H9 (cell line): ENCODE measurements around the gene CFAP45. TPM values are rescaled to one million over a fixed set of nuclear protein-coding genes. Genes with fewer than 3 reads are reported as not detected.
A peak's percentile ranks its signal among the peaks of the same experiment; 100 is the strongest.

Source experiments
- DNase-seq: peaks from one replicate; pipeline ENCODE4 v3.0.0-alpha.2; 2017
- H2AFZ ChIP-seq: one replicate; pipeline ENCODE4 v1.6.1; 2013; ENCODE audit warnings: mild to moderate bottlenecking, low read length, control low read depth, moderate library complexity
- H2AK5ac ChIP-seq: 2 replicates; pipeline ENCODE4 v1.6.1; 2013; ENCODE audit warnings: low read length, control low read depth, mixed read lengths; ENCODE audit not compliant: insufficient read length
- H2BK120ac ChIP-seq: one replicate; pipeline ENCODE4 v1.6.1; 2013; ENCODE audit warnings: low read depth, mild to moderate bottlenecking, low read length, control low read depth, inconsistent platforms; ENCODE audit not compliant: poor library complexity, severe bottlenecking
- H2BK12ac ChIP-seq: 2 replicates; pipeline ENCODE4 v1.6.1; 2013; ENCODE audit warnings: low read length, control low read depth, mixed read lengths, low read depth; ENCODE audit not compliant: insufficient read length
- H2BK15ac ChIP-seq: 2 replicates; pipeline ENCODE4 v1.6.1; 2013; ENCODE audit warnings: low read depth, low read length, control low read depth
- H2BK20ac ChIP-seq: one replicate; pipeline ENCODE4 v1.6.1; 2013; ENCODE audit warnings: low read depth, mild to moderate bottlenecking, low read length, control low read depth, inconsistent platforms; ENCODE audit not compliant: poor library complexity, severe bottlenecking
- H2BK5ac ChIP-seq: 2 replicates; pipeline ENCODE4 v1.6.1; 2013; ENCODE audit warnings: low read length, control low read depth, mixed read lengths; ENCODE audit not compliant: insufficient read length
- H3K14ac ChIP-seq: 2 replicates; pipeline ENCODE4 v1.6.1; 2013; ENCODE audit warnings: low read length, control low read depth; ENCODE audit not compliant: insufficient read depth
- H3K18ac ChIP-seq: 2 replicates; pipeline ENCODE4 v1.6.1; 2013; ENCODE audit warnings: low read depth, mild to moderate bottlenecking, mixed read lengths, low read length, control low read depth; ENCODE audit not compliant: insufficient read length
- H3K23ac ChIP-seq: 2 replicates; pipeline ENCODE4 v1.6.1; 2013; ENCODE audit warnings: low read length, control low read depth, mixed read lengths, low read depth; ENCODE audit not compliant: insufficient read length
- H3K23me2 ChIP-seq: 2 replicates; pipeline ENCODE4 v1.6.1; 2013; ENCODE audit warnings: low read depth, mild to moderate bottlenecking, mixed read lengths, low read length, control low read depth; ENCODE audit not compliant: insufficient read length, poor library complexity, severe bottlenecking
- H3K27ac ChIP-seq: 2 replicates; pipeline ENCODE4 v1.5.1; 2013; ENCODE audit warnings: low read length, control low read depth, mixed read lengths, low read depth; ENCODE audit not compliant: insufficient read length
- H3K27me3 ChIP-seq: 2 replicates; pipeline ENCODE4 v1.6.1; 2013; ENCODE audit warnings: low read length, control low read depth, inconsistent platforms; ENCODE audit not compliant: insufficient read depth
- H3K4ac ChIP-seq: 2 replicates; pipeline ENCODE4 v1.6.1; 2013; ENCODE audit warnings: low read depth, mild to moderate bottlenecking, control low read depth, inconsistent platforms, low read length, moderate library complexity
- H3K4me1 ChIP-seq: 2 replicates; pipeline ENCODE4 v1.6.1; 2013; ENCODE audit warnings: low read length, control low read depth, inconsistent platforms; ENCODE audit not compliant: insufficient read depth
- H3K4me2 ChIP-seq: 2 replicates; pipeline ENCODE4 v1.6.1; 2013; ENCODE audit warnings: low read length, control low read depth, mixed read lengths; ENCODE audit not compliant: insufficient read length, insufficient read depth
- H3K56ac ChIP-seq: 2 replicates; pipeline ENCODE4 v1.6.1; 2013; ENCODE audit warnings: low read depth, mild to moderate bottlenecking, mixed read lengths, low read length, control low read depth; ENCODE audit not compliant: insufficient read length
- H3K79me1 ChIP-seq: 2 replicates; pipeline ENCODE4 v1.6.1; 2013; ENCODE audit warnings: low read depth, mild to moderate bottlenecking, moderate library complexity, low read length, control low read depth, inconsistent platforms; ENCODE audit not compliant: insufficient read depth, poor library complexity, severe bottlenecking
- H3K79me2 ChIP-seq: 2 replicates; pipeline ENCODE4 v1.6.1; 2013; ENCODE audit warnings: low read length, control low read depth, inconsistent platforms; ENCODE audit not compliant: insufficient read depth
- H3K9ac ChIP-seq: 2 replicates; pipeline ENCODE4 v1.6.1; 2013; ENCODE audit warnings: low read length, control low read depth, mixed read lengths; ENCODE audit not compliant: insufficient read length; ENCODE audit errors: extremely low read depth
- H3K9me3 ChIP-seq: one replicate; pipeline ENCODE4 v1.6.1; 2013; ENCODE audit warnings: low read depth, low read length, inconsistent platforms; ENCODE audit not compliant: control insufficient read depth
- H3T11ph ChIP-seq: one replicate; pipeline ENCODE4 v1.6.1; 2013; ENCODE audit warnings: mild to moderate bottlenecking, low read length, control low read depth, inconsistent platforms
- H4K20me1 ChIP-seq: one replicate; pipeline ENCODE4 v1.6.1; 2013; ENCODE audit not compliant: control insufficient read depth, insufficient read length, insufficient read depth
- H4K5ac ChIP-seq: 2 replicates; pipeline ENCODE4 v1.6.1; 2013; ENCODE audit warnings: low read depth, mild to moderate bottlenecking, mixed read lengths, low read length, control low read depth; ENCODE audit not compliant: insufficient read length
- H4K8ac ChIP-seq: replicated peaks from 2 replicates; pipeline ENCODE4 v1.6.1; 2013; ENCODE audit warnings: low read length, control low read depth, mixed read lengths, low read depth; ENCODE audit not compliant: insufficient read length
- H4K91ac ChIP-seq: 2 replicates; pipeline ENCODE4 v1.6.1; 2013; ENCODE audit warnings: low read depth, mild to moderate bottlenecking, moderate library complexity, mixed read lengths, low read length, control low read depth; ENCODE audit not compliant: insufficient read length
- H3K27ac Mint-ChIP-seq, 3 experiments: 2 replicates in 2 of 3; 3 replicates in 1 of 3; pipeline ENCODE4 v1.8.0; 2020 to 2021; ENCODE audit warnings: mixed read lengths in 3 of 3, mild to moderate bottlenecking in 1 of 3, moderate library complexity in 1 of 3
- H3K27me3 Mint-ChIP-seq: 2 replicates; pipeline ENCODE4 v1.8.0; 2021; ENCODE audit warnings: low read depth, mild to moderate bottlenecking, moderate library complexity, mixed read lengths
- H3K36me3 Mint-ChIP-seq, 3 experiments: 2 replicates in 2 of 3; 3 replicates in 1 of 3; pipeline ENCODE4 v1.8.0; 2020 to 2021; ENCODE audit warnings: low read depth in 3 of 3, mixed read lengths in 3 of 3; ENCODE audit not compliant: insufficient read depth in 1 of 3
- H3K4me1 Mint-ChIP-seq, 2 experiments: 2 replicates each; pipeline ENCODE4 v1.8.0; 2020; ENCODE audit warnings: mixed read lengths in 2 of 2
- H3K4me3 Mint-ChIP-seq, 2 experiments: 2 replicates in 1 of 2; 3 replicates in 1 of 2; pipeline ENCODE4 v1.8.0; 2020 to 2021; ENCODE audit warnings: mild to moderate bottlenecking in 2 of 2, mixed read lengths in 2 of 2, moderate library complexity in 1 of 2
- H3K9me3 Mint-ChIP-seq, 2 experiments: 2 replicates in 1 of 2; 3 replicates in 1 of 2; pipeline ENCODE4 v1.8.0; 2020; ENCODE audit warnings: mild to moderate bottlenecking in 2 of 2, mixed read lengths in 2 of 2, moderate library complexity in 1 of 2
- CTCF ChIP-seq: fragments of 200-600 bp; sonication (generic); conservative IDR thresholded peaks from 3 replicates; pipeline ENCODE4 v1.8.0; 2021; ENCODE audit warnings: antibody characterized with exemption, mild to moderate bottlenecking
- WGBS: extraction: QIAGEN DNeasy Blood & Tissue Kit; methylation state at CpG from one replicate; pipeline ENCODE4 v1.1.7; 2013; ENCODE audit warnings: missing lambda C conversion rate, low lambda C conversion rate, mixed read lengths; ENCODE audit not compliant: insufficient read length; ENCODE audit errors: extremely low coverage; 5-methylcytosine and 5-hydroxymethylcytosine counted together
- total RNA-seq: library from RNA; stranded (reverse); gene quantifications from 2 replicates; pipeline ENCODE4 v1.2.1, GENCODE V29; 2021

Gene CFAP45
- total RNA-seq, 1 experiment from 2014 or later = 0.85 TPM

GRCh38 chr1:159889202-159889601 is 10.8 kb downstream of the CFAP45 start:
- H3K18ac ChIP-seq = no peak overlapping the region
- no peak overlapping the region for H3K23ac ChIP-seq
- no peaks in the 10 kb centered on the region for H3K79me2 ChIP-seq
- Mint-ChIP-seq H3K4me1 (peaks cover 11% of the 10 kb centered on the region in 2 experiments), H3K9me3 (no peaks in the 10 kb centered on the region), H3K27ac (peak overlapping the region in 2 of 3 experiments; percentile 7 to 17; a peak in 2 of 7 replicates), H3K27me3 (no peaks in the 10 kb centered on the region; the same call in 1 of the 2 replicates), H3K4me3 (no peak overlapping the region), H3K36me3 (no peaks in the 10 kb centered on the region)
- no peak overlapping the region for H2AK5ac ChIP-seq
- no peak overlapping the region for H3K56ac ChIP-seq
- H2AFZ ChIP-seq = no peak overlapping the region
- no peaks in the 10 kb centered on the region for H4K20me1 ChIP-seq
- no peaks in the 10 kb centered on the region for H3K27me3 ChIP-seq
- no peak overlapping the region for H4K91ac ChIP-seq
- H3K4me2 ChIP-seq = no peak overlapping the region
- H3K9ac ChIP-seq = no peak overlapping the region
- no peaks in the 10 kb centered on the region for H3K23me2 ChIP-seq
- no peak overlapping the region for H4K8ac ChIP-seq
- no peaks in the 10 kb centered on the region for H3K79me1 ChIP-seq
- no peak overlapping the region for H3K27ac ChIP-seq
- no peak for DNase-seq
- no peak overlapping the region for H2BK120ac ChIP-seq
- H3K14ac ChIP-seq = no peak overlapping the region
- H4K5ac ChIP-seq = no peak overlapping the region
- H3K9me3 ChIP-seq = no peaks in the 10 kb centered on the region
- H2BK20ac ChIP-seq = no peak overlapping the region
- no peak overlapping the region for H2BK15ac ChIP-seq
- WGBS = no CpG with 5 or more reads among the region's 4 CpGs
- H3K4ac ChIP-seq = no peak overlapping the region
- no peak for TF ChIP-seq CTCF
- no peak overlapping the region for H2BK5ac ChIP-seq
- H3T11ph ChIP-seq = no peak overlapping the region
- H2BK12ac ChIP-seq = no peak overlapping the region
- H3K4me1 ChIP-seq = no peaks in the 10 kb centered on the region
